Endothelial cell of hepatic sinusoid (primary cell): ENCODE results near the gene RNASE11.

Experiments
- in situ Hi-C: cut with HindIII; loops from 2 replicates; pipeline ENCODE4 v1.10.0; 2017; ENCODE audit warnings: low sequenced_read_pairs

Gene RNASE11

DNA sequence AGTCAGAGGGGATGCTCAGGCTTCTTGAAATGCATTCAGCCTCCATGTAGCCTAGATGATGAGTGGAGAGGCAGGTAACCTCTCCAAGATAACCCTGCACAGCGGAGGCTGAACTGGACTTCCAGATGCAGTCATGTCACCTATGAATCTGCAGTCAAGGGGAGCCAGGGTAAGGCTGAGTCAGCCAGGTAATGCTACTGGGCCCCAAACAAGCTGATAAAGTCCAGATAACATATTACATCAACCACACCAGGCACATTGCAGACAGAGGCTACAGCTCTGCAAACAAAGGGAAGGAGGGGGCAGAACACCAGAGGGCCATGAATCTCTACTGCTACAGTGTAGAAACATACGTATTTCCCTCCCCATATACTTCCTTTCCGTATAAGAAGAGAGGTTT lies 40.9 kb downstream of the RNASE11 start:
- in situ Hi-C loops: loop anchor here (5.0 to 10.0 kb wide), 2 partner anchors 75 to 192 kb away; no protein-coding TSS in a partner anchor

DNA sequence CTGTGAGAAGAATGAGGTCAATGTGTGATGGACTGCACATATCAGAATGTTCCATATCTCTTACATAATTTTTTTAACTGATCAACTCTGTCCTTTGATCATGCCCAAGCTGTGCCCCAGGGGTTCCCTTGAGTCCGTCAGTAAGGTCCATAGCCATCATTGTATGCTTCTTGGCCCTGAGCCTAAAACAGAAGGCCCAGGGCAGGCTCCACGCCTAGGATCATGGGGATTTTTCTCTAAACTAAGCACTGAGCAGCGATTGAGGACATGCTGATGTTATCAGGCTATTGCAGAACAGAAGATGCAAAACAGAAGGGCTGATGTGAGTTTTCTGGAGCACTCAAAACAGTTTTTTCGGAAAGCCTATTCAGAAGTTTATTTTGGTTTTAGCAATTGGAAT lies 47.9 kb downstream of the RNASE11 start:
- in situ Hi-C loops: loop anchor here (10.0 kb wide), 1 partner anchor 185 kb away; no protein-coding TSS in a partner anchor
